ENCODE results near the gene ACTL6B.
A peak's percentile ranks its signal among the peaks of the same experiment; 100 is the strongest.

Gene ACTL6B

DNA sequence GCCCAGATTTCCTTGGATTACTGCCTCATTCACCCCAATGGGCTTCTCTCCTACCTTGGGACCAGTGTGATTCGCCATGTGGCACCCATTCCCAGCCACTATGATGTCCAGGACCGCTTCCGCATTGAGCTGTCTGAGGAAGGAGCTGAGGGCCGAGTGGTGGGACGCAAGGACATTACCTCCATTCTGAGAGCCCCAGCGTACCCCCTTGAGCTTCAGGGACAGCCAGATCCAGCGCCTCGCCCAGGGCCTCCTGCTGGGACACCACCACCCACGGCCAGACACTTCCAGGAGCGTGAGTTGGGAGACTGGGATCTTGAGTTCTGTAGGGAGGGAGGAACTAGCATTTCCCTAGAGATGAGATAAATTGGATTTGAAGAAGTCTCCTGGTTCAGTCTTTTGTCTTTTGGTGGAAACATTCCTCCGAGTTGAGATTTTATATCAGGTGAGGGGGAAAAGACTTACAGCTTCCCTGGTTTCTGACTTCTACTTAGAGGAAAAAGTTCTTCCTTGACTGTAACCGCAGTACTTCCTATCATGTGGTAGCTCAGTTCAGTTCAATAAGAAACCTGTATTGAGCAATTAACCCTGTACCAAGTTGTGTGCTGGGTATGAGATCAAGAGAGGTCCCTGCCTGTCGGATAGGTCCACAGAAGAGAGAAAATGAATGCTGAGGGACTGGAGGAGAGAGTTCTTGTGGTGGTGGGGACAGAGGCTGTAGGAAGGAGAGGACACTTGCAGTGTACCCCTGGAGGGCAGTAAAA is 42.7 kb downstream of the ACTL6B start:
- TF ChIP-seq, protein P1, sequence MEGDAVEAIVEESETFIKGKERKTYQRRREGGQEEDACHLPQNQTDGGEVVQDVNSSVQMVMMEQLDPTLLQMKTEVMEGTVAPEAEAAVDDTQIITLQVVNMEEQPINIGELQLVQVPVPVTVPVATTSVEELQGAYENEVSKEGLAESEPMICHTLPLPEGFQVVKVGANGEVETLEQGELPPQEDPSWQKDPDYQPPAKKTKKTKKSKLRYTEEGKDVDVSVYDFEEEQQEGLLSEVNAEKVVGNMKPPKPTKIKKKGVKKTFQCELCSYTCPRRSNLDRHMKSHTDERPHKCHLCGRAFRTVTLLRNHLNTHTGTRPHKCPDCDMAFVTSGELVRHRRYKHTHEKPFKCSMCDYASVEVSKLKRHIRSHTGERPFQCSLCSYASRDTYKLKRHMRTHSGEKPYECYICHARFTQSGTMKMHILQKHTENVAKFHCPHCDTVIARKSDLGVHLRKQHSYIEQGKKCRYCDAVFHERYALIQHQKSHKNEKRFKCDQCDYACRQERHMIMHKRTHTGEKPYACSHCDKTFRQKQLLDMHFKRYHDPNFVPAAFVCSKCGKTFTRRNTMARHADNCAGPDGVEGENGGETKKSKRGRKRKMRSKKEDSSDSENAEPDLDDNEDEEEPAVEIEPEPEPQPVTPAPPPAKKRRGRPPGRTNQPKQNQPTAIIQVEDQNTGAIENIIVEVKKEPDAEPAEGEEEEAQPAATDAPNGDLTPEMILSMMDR (conservative IDR thresholded peaks at IDR 0.05; ENCODE audit: control insufficient read depth, insufficient read depth, low read depth, low read length): no peak
- no peak for DNase-seq (ENCODE audit: low read depth)
- no peak overlapping the region for H3K4me3 ChIP-seq (ENCODE audit: control insufficient read depth, low read depth, low read length)

DNA sequence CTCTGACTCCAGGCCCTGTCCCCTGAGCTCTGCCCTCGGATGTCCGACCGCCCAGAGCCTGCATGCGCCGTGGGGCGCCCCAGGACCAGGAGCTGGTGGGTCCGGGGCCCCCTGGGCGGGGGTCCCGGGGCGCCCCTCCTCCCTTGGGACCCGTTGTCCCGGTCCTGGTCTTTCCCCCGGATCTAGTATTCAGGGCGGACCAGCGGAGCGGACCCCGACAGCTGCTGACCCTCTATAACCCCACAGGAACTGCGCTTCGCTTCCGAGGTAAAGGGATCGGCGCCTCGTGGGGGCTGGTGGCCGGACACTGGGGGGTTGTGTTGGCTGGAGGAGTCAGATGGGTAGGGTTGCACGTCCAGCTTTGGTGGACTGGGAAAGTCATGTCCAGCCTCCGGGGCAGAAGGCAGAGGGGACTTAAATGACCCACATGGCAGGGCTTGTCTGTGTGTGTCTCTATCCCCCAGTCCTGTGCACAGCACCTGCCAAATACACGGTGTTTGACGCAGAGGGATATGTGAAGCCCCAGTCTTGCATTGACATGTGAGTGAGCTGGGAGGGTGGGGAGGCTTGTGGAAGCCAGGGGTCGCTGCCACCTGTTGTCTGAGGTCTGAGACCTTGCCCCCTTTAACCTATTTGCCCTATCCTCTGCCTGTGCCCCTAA is 43.4 kb downstream of the ACTL6B start:
- peak overlapping the region; percentile 77 for H3K4me3 ChIP-seq (ENCODE audit: control insufficient read depth, low read depth, low read length)
- TF ChIP-seq, protein P1 (conservative IDR thresholded peaks at IDR 0.05; ENCODE audit: control insufficient read depth, insufficient read depth, low read depth, low read length): peak; percentile 4
- DNase-seq (ENCODE audit: low read depth): no peak

DNA sequence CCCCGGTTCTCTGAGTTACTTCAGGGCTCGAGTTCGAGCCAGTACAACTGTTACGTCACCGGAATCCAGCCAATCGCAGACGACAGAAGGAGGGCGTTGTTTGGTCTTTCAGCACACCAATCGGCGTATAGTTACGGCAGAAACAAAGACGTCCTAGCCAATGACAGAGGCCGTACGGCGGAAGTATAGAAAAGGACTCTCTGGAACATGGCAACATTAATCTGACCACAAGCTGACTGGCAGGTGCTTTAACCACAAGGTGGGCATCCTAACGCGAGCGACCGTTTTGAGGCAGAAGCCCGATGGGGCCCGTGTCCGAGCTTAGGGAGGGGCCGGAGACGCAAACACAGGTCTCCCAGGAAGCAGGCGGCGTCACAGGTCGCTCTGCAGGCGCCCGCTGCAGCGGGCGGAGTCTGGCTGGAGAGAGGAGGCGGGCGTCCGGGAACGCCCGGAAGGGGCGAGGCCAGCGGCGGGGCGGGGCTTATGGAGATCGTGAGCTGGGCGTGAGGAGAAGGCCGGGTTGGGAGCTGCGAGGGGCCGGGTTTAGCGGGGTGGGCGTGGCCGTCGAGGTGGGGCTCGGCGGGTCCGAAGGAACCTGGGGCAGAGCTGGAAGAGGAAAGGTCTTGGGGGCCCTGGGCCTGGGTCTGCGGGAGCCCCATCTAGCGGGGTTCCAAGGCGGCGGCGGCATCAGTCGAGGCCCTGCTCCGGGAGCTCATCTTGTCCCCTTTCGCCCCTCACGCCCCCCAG is 44.1 kb downstream of the ACTL6B start, which contains the start of gene MOSPD3:
TSS of gene MOSPD3 (plus strand) at position 558 of the 747 bp plus-strand sequence. CDS start 252 bp downstream, outside the sequence.
- peak within 1 kb of the TSS; percentile 77 for H3K4me3 ChIP-seq (ENCODE audit: control insufficient read depth, low read depth, low read length)
- peak; percentile 99 for DNase-seq (ENCODE audit: low read depth)
- TF ChIP-seq, protein P1 (conservative IDR thresholded peaks at IDR 0.05; ENCODE audit: control insufficient read depth, insufficient read depth, low read depth, low read length): no peak

DNA sequence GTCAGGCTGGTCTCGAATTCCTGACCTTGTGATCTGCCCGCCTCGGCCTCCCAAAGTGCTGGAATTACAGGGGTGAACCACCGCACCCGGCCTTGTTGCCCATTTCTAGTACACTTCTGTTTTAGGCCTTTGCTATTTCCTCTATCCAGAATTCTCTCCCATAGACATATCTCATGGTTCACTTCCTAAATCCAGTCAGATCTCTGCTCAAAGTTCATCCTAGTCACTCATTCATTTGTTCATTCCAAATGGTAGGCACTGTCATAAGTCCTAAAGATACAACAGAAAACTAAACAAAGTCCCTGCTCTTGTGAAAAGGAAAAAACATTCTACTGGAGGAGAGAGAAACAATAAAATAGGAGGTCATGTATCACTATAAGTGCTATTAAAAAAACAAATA is 46.3 kb downstream of the ACTL6B start:
- no peak for DNase-seq (ENCODE audit: low read depth)
- no peak overlapping the region for H3K4me3 ChIP-seq (ENCODE audit: control insufficient read depth, low read depth, low read length)
- TF ChIP-seq, protein P1 (conservative IDR thresholded peaks at IDR 0.05; ENCODE audit: control insufficient read depth, insufficient read depth, low read depth, low read length): no peak

DNA sequence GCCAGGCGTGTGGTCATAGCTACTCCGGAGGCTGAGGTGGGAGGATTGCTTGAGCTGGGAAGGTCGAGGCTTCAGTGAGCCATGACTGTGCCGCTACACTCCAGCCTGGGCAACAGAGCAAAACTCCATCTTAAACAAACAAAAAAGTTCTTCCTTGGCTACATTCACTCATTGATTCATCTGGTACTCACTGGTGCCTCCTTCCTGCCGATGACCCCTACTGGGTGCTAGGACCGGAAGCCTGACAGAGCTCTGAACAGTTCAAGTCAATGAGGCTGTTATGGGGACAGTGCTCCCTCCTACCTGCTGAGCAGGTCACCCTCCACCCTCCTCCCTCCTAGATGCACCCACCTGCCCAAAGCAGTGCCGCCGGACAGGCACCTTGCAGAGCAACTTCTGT is 49.1 kb downstream of the ACTL6B start:
- DNase-seq (ENCODE audit: low read depth): peak; percentile 74
- TF ChIP-seq, protein P1 (conservative IDR thresholded peaks at IDR 0.05; ENCODE audit: control insufficient read depth, insufficient read depth, low read depth, low read length): no peak

DNA sequence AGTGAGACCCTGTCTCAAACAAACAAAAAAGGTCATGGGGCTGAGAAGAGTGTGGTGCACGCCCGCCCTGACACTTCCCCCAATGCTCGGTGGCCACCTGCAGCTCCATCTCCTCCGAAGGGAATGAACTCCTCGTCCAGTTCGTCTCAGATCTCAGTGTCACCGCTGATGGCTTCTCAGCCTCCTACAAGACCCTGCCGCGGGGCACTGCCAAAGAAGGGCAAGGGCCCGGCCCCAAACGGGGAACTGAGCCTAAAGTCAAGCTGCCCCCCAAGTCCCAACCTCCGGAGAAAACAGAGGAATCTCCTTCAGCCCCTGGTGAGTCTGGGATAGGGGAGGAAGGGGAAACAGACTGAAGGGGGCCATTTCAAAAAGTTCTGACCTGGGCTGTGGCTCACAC is 49.9 kb downstream of the ACTL6B start:
- TF ChIP-seq, protein P1 (conservative IDR thresholded peaks at IDR 0.05; ENCODE audit: control insufficient read depth, insufficient read depth, low read depth, low read length): no peak
- DNase-seq (ENCODE audit: low read depth): no peak
- H3K4me3 ChIP-seq (ENCODE audit: control insufficient read depth, low read depth, low read length): no peak overlapping the region

More for the DNA sequence above, 49.1 kb downstream of the ACTL6B start:
- no peak overlapping the region for H3K4me3 ChIP-seq (ENCODE audit: control insufficient read depth, low read depth, low read length)
